Choroid plexus epithelial cell (primary cell): ENCODE data around the gene ITPR3.

ENCODE experiments used
- DNase-seq: peaks from one replicate; pipeline ENCODE4 v3.0.0-alpha.2; 2010; ENCODE audit warnings: low read depth
- H3K4me3 ChIP-seq: 2 replicates; pipeline ENCODE4 v1.5.1; 2011; ENCODE audit warnings: low read depth, mild to moderate bottlenecking, control low read depth, low read length, moderate library complexity
- CTCF ChIP-seq: conservative IDR thresholded peaks from 2 replicates; pipeline ENCODE4 v1.5.1; 2011; ENCODE audit warnings: low read depth, mild to moderate bottlenecking, control low read depth, inconsistent platforms, low read length, moderate library complexity

The ITPR3 gene

GRCh38 chr6:33702345-33702977 lies 81.3 kb downstream of the ITPR3 start:
- peak; percentile 81 for DNase-seq
- TF ChIP-seq CTCF, result peak; percentile 83
- no peak overlapping the region for H3K4me3 ChIP-seq

GRCh38 chr6:33704215-33705066 lies 83.3 kb downstream of the ITPR3 start:
- no peak for DNase-seq
- no peak overlapping the region for H3K4me3 ChIP-seq
- no peak for TF ChIP-seq CTCF

- no peak for TF ChIP-seq CTCF
- no peak overlapping the region for H3K4me3 ChIP-seq
- no peak for DNase-seq
Observed at GRCh38 chr6:33705268-33705885, 84.3 kb downstream of the ITPR3 start.

- no peak for TF ChIP-seq CTCF
- DNase-seq, result no peak
- no peak overlapping the region for H3K4me3 ChIP-seq
Observed at GRCh38 chr6:33705955-33706725, 85.0 kb downstream of the ITPR3 start.

GRCh38 chr6:33707771-33708170 lies 86.6 kb downstream of the ITPR3 start:
- no peak for DNase-seq
- H3K4me3 ChIP-seq, result no peak overlapping the region
- TF ChIP-seq CTCF, result no peak

- TF ChIP-seq CTCF, result no peak
- DNase-seq, result no peak
Observed at GRCh38 chr6:33708516-33709204, 87.5 kb downstream of the ITPR3 start.

More at GRCh38 chr6:33708516-33709204, 87.5 kb downstream of the ITPR3 start:
- no peak overlapping the region for H3K4me3 ChIP-seq
